Peyer's patch (tissue), 4 donors: ENCODE measurements around the gene KLHDC7B.

Experiments used
- CTCF ChIP-seq, 6 experiments: fragments of 450-650 bp in 4 of 6; fragments of 200-600 bp in 2 of 6; sonication (generic) in 1 of 6; IDR thresholded peaks; one replicate each; pipeline ENCODE4 v1.5.1; 2017 to 2019; ENCODE audit warnings: antibody characterized with exemption in 6 of 6, mild to moderate bottlenecking in 3 of 6, moderate library complexity in 1 of 6
- POLR2A ChIP-seq, 2 donors: fragments of 450-650 bp; IDR thresholded peaks; one replicate each; pipeline ENCODE4 v1.5.1; 2017; ENCODE audit warnings: antibody characterized with exemption in 2 of 2, mild to moderate bottlenecking in 2 of 2, moderate library complexity in 2 of 2

- TF ChIP-seq CTCF (IDR thresholded peaks at IDR 0.05): peak; percentile 48 to 72 (median 68)
- no peak for TF ChIP-seq POLR2A (IDR thresholded peaks at IDR 0.05)
Observed at GRCh38 chr22:50544078-50544745, 1.5 kb upstream of the KLHDC7B start.
